ENCODE data around the gene RALBP1.

- TF ChIP-seq CTCF (IDR thresholded peaks at IDR 0.05; ENCODE audit: low read depth, low read length) (no peak), POLR2A (IDR thresholded peaks at IDR 0.05; ENCODE audit: extremely low read depth, insufficient read length) (no peak), MYC (IDR thresholded peaks at IDR 0.05; ENCODE audit: low read depth, low read length) (no peak)
Measured at GRCh38 chr18:9453283-9453682, 22.0 kb upstream of the RALBP1 start.
